ENCODE measurements around the gene FANCI.

FANCI gene

GRCh38 chr15:89315375-89315929 lies 71.7 kb downstream of the FANCI start:
- DNase-seq (ENCODE audit: insufficient read length) (no peak), FAIRE-seq (no peak)
- TF ChIP-seq POLR2AphosphoS5 (IDR thresholded peaks at IDR 0.05; ENCODE audit: low read depth, low read length) (peak; percentile 55; the same call in 1 of the 2 replicates), POLR2A (IDR thresholded peaks at IDR 0.05; ENCODE audit: low read depth, low read length) (peak; percentile 50; the same call in 1 of the 2 replicates), TAF1 (IDR thresholded peaks at IDR 0.05; ENCODE audit: borderline replicate concordance, low read depth, low read length) (no peak)

GRCh38 chr15:89316504-89316903 lies 72.7 kb downstream of the FANCI start:
- FAIRE-seq (no peak), DNase-seq (ENCODE audit: insufficient read length) (no peak)
- no peak for TF ChIP-seq POLR2AphosphoS5 (IDR thresholded peaks at IDR 0.05; ENCODE audit: low read depth, low read length)
- TF ChIP-seq TAF1 (IDR thresholded peaks at IDR 0.05; ENCODE audit: borderline replicate concordance, low read depth, low read length): no peak
- no peak for TF ChIP-seq POLR2A (IDR thresholded peaks at IDR 0.05; ENCODE audit: low read depth, low read length)

- DNase-seq (ENCODE audit: insufficient read length) (no peak), FAIRE-seq (no peak)
- 0 out of 2 replicates have a peak, but pooled peaks have one; percentile 48 for TF ChIP-seq POLR2AphosphoS5 (IDR thresholded peaks at IDR 0.05; ENCODE audit: low read depth, low read length)
- no peak for TF ChIP-seq POLR2A (IDR thresholded peaks at IDR 0.05; ENCODE audit: low read depth, low read length)
Observed at GRCh38 chr15:89317186-89317720, 73.5 kb downstream of the FANCI start.

GRCh38 chr15:89319678-89320077 lies 75.9 kb downstream of the FANCI start:
- DNase-seq (ENCODE audit: insufficient read length): no peak
- no peak for TF ChIP-seq TAF1 (IDR thresholded peaks at IDR 0.05; ENCODE audit: borderline replicate concordance, low read depth, low read length)
- no peak for TF ChIP-seq POLR2AphosphoS5 (IDR thresholded peaks at IDR 0.05; ENCODE audit: low read depth, low read length)
- no peak for TF ChIP-seq POLR2A (IDR thresholded peaks at IDR 0.05; ENCODE audit: low read depth, low read length)
- no peak for FAIRE-seq

GRCh38 chr15:89320200-89320599 lies 76.4 kb downstream of the FANCI start:
- TF ChIP-seq POLR2A (IDR thresholded peaks at IDR 0.05; ENCODE audit: low read depth, low read length) (no peak), POLR2AphosphoS5 (IDR thresholded peaks at IDR 0.05; ENCODE audit: low read depth, low read length) (no peak), TAF1 (IDR thresholded peaks at IDR 0.05; ENCODE audit: borderline replicate concordance, low read depth, low read length) (no peak)
- no peak for DNase-seq (ENCODE audit: insufficient read length)
- FAIRE-seq: no peak

- DNase-seq (ENCODE audit: insufficient read length) (no peak), FAIRE-seq (no peak)
- no peak for TF ChIP-seq POLR2AphosphoS5 (IDR thresholded peaks at IDR 0.05; ENCODE audit: low read depth, low read length)
- TF ChIP-seq POLR2A (IDR thresholded peaks at IDR 0.05; ENCODE audit: low read depth, low read length): no peak
- TF ChIP-seq TAF1 (IDR thresholded peaks at IDR 0.05; ENCODE audit: borderline replicate concordance, low read depth, low read length): no peak
Observed at GRCh38 chr15:89321521-89322410, 78.0 kb downstream of the FANCI start.

- FAIRE-seq (no peak), DNase-seq (ENCODE audit: insufficient read length) (no peak)
- TF ChIP-seq TAF1 (IDR thresholded peaks at IDR 0.05; ENCODE audit: borderline replicate concordance, low read depth, low read length): no peak
- no peak for TF ChIP-seq POLR2A (IDR thresholded peaks at IDR 0.05; ENCODE audit: low read depth, low read length)
- peak; percentile 38; the same call in 1 of the 2 replicates for TF ChIP-seq POLR2AphosphoS5 (IDR thresholded peaks at IDR 0.05; ENCODE audit: low read depth, low read length)
Observed at GRCh38 chr15:89322822-89323221, 79.0 kb downstream of the FANCI start.

GRCh38 chr15:89323825-89324224 lies 80.0 kb downstream of the FANCI start:
- no peak for FAIRE-seq
- no peak for DNase-seq (ENCODE audit: insufficient read length)
- TF ChIP-seq TAF1 (IDR thresholded peaks at IDR 0.05; ENCODE audit: borderline replicate concordance, low read depth, low read length) (no peak), POLR2AphosphoS5 (IDR thresholded peaks at IDR 0.05; ENCODE audit: low read depth, low read length) (no peak), POLR2A (IDR thresholded peaks at IDR 0.05; ENCODE audit: low read depth, low read length) (no peak)

GRCh38 chr15:89325039-89325803 lies 81.4 kb downstream of the FANCI start:
- no peak for DNase-seq (ENCODE audit: insufficient read length)
- no peak for FAIRE-seq
- TF ChIP-seq TAF1 (IDR thresholded peaks at IDR 0.05; ENCODE audit: borderline replicate concordance, low read depth, low read length) (no peak), POLR2AphosphoS5 (IDR thresholded peaks at IDR 0.05; ENCODE audit: low read depth, low read length) (no peak), POLR2A (IDR thresholded peaks at IDR 0.05; ENCODE audit: low read depth, low read length) (no peak)

GRCh38 chr15:89326316-89326715 lies 82.5 kb downstream of the FANCI start:
- no peak for DNase-seq (ENCODE audit: insufficient read length)
- TF ChIP-seq POLR2AphosphoS5 (IDR thresholded peaks at IDR 0.05; ENCODE audit: low read depth, low read length) (no peak), POLR2A (IDR thresholded peaks at IDR 0.05; ENCODE audit: low read depth, low read length) (no peak), TAF1 (IDR thresholded peaks at IDR 0.05; ENCODE audit: borderline replicate concordance, low read depth, low read length) (no peak)
- FAIRE-seq: no peak

- no peak for FAIRE-seq
- no peak for DNase-seq (ENCODE audit: insufficient read length)
- TF ChIP-seq TAF1 (IDR thresholded peaks at IDR 0.05; ENCODE audit: borderline replicate concordance, low read depth, low read length): no peak
- peak; percentile 2; the same call in 1 of the 2 replicates for TF ChIP-seq POLR2A (IDR thresholded peaks at IDR 0.05; ENCODE audit: low read depth, low read length)
- TF ChIP-seq POLR2AphosphoS5 (IDR thresholded peaks at IDR 0.05; ENCODE audit: low read depth, low read length): no peak
Observed at GRCh38 chr15:89327113-89327512, 83.3 kb downstream of the FANCI start.
